Fibroblast of skin of back (primary cell): ENCODE results near the gene DPRX.
"Not testable (repeated sequence)": the region's sequence is repeated elsewhere in the genome, so short reads cannot be mapped to it uniquely, and the experiment has no call there.

Experiments
- DNase-seq: peaks from one replicate; pipeline ENCODE4 v3.0.0-alpha.2; 2013

The DPRX gene

DNA sequence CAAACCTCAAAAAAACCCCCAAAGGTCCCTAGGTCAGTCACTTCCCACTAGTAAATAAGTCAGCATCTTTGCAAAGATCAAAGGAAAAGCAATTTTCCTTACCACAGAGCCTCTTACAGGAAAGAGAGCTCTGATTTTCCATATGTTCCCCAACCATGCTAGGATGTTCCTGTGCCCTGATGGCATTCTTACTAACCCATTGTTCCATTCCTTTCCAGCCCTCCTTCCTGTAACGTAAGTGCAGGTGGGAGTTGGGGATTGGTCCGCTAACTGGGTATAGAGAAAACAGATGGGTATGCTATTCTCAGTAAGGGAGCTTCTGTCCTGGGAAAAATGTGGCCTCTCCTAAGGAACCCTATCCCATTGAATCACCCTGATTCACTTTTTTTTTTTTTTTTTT, 14.3 kb downstream of the DPRX start:
- DNase-seq, result no peak

DNA sequence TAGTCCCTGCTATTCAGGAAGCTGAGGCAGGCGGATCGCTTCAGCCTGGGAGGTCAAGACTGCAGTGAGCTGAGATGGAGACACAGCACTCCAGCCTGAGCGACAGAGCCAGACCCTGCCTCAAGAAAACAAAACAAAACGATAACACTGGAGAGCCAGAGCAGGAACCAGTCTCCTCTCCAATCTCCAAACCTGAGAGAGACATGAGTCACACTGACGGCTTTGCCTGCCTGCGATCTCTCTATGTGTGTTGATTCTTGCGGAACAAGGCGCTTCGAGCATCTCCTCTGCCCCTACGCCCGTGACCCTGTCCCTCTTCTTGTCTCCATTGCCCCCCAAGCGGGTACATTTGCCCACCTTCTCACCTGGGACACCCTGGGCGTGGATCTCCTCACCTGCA, 15.6 kb downstream of the DPRX start:
- no peak for DNase-seq

DNA sequence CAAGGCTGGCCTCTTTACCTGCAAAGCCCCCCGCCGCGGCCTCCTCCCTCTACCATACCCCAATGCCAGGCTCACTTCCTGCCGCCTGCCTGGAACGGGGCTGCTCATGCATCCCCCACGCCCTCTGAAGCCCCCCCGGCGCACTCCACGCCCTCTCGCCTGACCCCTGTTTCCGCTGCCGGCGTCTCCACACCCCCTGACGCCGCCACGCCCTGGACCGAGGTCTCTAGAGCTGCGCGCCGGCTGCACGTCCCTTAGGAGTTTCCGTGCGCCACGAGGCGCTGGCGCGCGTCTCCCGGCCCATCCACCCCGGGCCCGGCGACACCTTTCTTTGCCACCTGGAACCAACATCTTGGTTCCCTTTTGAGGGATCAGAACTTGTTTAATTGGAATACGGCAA, 16.0 kb downstream of the DPRX start:
- no peak for DNase-seq

DNA sequence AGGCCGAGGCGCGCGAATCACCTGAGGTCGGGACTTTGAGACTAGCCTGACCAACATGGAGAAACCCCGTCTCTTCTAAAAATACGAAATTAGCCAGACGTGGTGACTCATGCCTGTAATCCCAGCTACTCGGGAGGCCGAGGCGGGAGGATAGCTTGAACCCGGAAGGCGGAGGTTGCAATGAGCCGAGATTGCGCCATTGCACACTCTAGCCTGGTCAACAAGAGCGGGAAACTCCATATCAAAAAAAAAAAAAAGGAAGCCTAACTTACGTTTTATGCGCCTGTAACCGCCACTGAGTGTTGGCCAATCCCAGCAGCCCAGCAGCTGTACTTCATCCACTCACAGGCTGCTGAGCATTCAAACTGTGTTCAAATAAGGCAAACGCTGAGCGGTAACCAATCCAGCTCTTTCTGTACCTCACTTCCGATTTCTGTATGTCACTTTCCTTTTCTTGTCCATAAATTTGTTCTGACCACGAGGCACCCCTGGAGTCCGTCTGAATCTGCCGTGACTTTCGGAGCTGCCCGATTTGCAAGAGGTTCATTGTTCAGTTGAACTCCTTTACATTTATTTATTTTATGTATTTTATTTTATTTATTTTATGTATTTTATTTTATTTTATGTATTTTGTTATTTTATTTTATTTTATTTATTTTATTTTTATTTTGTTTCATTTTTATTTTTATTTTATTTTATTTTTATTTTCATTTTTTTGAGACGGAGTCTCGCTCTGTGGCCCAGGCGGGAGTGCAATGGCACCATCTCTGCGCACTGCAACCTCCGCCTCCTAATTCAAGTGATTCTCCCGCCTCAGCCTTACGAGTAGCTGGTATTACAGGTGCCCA, 18.2 kb downstream of the DPRX start:
- DNase-seq, result no peak

DNA sequence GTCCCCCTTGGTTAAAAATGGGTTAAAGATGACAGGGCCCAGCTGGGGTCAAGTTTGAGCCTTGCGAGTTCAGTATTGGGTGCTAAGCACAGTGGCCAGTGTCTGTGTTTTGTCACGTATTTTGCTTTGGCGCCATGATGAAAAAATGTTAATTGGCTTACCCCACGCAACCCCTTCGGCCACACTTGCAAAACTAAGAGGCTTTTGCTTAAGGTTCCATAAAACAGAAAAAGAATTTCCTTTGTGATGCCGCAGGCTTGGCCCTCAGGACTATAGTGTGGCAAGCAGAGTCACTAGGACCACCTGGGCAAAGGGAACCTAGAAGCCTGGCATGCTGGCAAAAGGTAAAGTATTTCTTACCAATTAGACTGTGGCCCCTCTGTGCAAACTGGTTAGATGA, 20.7 kb downstream of the DPRX start:
- no peak for DNase-seq

DNA sequence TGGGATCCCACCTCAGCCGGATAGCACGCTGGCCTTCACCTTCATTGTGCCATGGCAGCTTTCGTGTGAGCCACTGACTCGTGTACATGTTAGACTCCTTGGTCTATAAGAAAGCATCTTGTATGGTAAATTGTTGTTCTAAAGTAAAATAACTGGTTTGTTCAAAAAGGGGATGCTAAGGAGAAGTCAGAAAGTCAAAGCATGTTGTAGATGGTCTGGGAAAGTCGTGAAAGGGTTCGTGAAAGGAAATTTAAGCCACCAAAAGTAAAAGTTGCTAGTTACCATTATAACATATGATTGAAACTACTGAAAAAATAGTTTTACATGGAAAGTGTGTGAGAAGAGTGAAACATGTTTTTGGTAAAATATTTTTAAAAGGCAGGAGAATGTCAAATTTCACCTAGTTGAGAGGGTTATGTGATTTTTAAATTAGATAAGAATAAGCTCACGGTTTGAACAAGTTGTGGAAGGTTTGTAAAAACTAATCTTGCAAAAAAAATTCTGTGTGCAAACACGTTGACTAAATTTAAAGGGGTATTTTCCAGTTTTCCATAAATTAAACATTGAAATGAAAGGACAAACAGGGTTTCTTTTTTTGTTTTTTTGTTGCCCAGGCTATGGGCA, 23.4 kb downstream of the DPRX start:
- no peak for DNase-seq

DNA sequence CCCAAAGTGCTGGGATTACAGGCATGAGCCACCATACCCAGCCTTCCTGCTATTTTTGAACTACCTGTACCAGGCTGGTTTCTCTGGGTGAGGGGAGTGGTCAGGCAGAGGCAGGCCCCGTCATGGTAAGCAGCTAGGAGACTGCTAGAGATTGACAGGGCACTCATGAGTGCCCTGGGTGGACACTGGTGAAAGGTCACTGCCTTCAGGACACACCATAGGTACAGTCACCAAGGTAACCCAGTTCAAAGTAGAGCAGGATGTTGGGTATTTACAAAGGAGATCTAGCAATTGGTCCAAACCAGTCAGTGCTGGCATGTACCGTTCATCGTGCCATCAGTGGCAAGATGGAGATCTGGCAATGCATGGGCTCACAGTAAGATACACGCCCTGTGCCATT, 25.5 kb downstream of the DPRX start:
- DNase-seq, result no peak

DNA sequence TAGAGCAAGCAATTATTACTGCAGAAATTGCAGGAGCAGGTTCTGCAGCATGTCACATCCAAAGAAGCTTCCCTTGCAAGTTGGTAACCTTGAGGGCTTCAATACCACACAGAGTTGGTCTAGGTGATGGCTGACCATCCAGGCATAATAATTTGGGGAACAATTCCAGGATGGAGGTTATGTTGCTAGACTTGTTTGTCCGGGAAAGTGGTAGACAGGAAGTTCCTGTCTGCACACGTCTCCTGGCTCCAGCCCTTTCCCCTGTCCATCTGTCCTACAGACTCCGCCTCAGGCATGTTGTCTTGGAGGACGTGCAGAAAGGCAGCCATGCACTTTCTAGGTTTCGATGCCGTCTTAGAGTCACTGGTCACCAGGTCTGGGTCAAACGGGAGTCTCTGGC, 26.0 kb downstream of the DPRX start:
- no peak for DNase-seq

DNA sequence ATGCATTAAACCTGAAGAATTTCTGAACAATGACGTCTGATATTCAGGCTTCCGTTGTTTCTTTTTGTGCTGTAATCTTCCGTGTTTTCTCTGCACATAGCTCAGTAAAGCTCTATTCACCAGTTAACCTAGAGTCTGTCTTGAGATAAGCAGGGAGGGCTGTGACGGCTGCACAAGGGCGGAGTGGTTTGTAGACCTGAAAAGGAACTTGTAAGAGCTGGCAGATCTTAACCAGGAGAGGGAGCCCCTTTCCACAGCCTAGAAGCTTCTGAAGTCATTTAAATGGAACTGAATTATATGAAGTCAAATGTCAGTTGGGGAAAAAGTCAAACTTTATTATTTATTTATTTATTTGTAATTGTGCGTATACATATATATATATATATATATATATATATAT, 27.5 kb downstream of the DPRX start:
- no peak for DNase-seq

DNA sequence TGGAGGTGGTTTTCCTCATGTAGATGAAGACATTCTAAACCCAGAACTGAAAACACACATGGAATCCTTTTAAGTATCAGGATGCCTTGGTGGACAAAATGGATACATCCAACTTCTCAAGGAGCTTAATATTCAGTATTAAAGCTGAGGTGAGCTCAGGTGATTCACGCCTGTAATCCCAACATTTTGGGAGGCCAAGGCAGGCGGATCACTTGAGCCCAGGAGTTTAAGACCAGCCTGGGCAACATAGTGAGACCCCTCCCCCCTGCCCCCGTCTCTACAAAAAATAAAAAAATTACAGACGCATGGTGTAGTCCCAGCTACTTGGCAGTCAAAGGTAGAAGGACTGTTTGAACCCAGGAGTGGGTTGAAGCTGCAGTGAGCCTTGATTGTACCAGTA, 28.8 kb downstream of the DPRX start:
- DNase-seq, result no peak

DNA sequence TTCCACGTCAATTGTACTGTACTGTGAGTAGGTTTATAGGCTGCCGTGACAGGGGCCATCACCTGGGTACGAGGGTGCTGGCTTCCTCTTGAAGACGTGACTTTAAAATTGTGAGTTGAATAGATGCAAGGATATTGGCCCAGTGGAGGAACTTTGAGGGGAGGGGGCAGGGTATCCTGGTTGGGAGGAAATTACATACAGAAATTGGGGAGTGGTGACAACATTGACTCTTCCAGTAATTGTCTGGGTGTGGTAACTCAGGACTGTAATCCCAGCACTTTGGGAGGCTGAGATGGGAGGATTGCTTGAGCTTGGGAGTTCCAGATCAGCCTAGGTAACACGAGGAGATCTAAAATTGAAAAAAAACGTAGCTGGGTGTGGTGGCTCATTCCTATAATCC, 30.4 kb downstream of the DPRX start:
- DNase-seq, result no peak

DNA sequence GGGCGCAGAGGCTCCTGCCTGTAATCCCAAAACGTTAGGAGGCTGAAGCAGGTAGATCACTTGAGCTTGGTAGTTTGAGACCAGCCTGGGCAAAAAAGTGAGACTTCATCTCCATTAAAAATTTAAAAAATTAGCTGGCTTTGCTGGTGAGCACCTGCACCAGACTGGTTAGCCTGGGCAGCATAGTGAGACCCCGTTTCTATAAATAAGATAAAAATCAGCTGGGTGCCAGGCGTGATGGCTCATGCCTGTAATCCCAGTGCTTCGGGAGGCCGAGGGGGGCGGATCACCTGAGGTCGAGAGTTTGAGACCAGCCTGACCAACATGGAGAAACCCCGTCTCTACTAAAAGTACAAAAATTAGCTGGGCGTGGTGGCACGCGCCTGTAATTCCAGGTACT, 32.4 kb downstream of the DPRX start:
- DNase-seq, result no peak

DNA sequence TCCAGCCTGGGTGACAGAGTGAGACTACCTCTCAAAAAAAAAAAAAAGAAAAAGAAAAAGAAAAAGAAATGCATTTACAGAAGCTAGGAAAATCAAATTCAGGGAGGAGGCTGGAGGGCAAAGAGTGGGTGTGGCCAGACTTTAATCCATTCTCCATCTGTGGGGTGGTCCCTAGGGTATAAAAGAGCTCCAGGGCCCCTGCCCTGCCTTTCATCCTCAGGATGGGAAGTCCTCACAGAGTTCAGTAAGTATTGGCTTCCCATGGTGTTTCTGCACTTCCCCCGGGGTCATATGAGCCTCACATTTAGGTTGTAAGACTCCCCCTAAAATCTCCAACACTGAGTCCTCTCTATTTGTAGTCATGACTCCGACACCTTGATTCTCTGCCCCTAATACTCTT, 33.0 kb downstream of the DPRX start:
- DNase-seq, result no peak

DNA sequence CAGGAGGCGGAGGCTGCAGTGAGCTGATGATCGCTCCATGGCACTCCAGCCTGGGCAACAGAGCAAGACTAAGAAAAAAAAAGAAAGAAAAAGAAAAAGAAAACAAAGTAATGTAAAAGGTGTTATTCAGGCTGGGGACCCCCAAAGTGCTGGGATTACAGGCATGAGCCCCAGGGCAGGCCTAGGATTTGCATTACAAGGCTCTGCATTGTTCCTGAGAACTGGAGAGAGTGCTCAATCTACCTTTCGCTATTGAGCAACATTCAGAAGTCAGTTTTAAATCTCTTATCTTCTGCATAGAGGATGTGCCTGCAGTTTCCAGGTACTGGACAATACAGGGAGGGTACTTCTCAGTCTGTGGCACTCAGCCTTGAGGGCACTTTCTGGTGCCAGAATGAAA, 34.5 kb downstream of the DPRX start:
- not testable (repeated sequence) for DNase-seq

DNA sequence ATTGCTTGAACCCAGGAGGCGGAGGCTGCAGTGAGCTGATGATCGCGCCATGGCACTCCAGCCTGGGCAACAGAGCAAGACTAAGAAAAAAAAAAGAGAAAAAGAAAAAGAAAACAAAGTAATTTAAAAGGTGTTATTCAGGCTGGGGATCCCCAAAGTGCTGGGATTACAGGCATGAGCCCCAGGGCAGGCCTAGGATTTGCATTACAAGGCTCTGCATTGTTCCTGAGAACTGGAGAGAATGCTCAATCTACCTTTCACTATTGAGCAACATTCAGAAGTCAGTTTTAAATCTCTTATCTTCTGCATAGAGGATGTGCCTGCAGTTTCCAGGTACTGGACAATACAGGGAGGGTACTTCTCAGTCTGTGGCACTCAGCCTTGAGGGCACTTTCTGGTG, 37.0 kb downstream of the DPRX start:
- DNase-seq, result not testable (repeated sequence)

DNA sequence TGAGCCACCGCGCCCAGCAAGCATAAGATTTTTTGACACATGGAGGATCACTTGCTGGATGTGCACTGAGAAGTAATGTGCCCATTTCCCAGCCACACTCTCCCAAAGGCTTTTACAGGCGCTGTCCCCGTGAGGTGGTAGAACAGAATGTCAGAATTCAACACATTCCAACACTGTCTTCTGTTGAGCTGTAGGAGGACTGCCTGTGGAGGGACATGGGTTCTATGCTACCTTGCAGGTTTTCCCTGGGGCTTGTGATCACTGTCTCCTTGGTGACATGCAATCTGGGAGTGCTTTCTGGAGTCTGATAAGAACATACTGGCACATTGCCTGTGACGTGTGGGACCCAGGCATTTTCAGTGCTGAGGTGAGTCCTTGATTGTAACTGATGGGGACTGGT, 38.5 kb downstream of the DPRX start:
- no peak for DNase-seq

DNA sequence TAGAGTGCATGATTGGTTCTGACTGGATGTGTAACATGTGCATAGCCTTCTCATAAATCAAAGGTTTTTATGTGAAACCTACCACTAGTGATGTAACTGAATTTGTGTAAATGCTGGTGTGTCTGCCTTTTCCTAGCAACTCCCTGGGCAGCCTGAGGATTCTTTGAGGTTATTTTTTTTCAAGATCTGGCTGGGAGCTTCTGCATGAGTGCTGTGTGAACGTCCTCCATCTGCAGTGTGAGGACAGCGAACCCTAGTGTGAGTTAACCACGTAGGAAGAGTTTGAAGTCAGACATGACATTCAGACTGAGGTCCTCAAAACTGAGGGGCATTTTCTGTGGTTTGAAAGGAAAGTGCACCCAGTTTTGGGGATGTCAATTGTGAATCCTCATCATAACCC, 39.9 kb downstream of the DPRX start:
- no peak for DNase-seq
